Measurements from ENCODE around the gene APP.
A peak's percentile ranks its signal among the peaks of the same experiment; 100 is the strongest.

APP gene

DNA sequence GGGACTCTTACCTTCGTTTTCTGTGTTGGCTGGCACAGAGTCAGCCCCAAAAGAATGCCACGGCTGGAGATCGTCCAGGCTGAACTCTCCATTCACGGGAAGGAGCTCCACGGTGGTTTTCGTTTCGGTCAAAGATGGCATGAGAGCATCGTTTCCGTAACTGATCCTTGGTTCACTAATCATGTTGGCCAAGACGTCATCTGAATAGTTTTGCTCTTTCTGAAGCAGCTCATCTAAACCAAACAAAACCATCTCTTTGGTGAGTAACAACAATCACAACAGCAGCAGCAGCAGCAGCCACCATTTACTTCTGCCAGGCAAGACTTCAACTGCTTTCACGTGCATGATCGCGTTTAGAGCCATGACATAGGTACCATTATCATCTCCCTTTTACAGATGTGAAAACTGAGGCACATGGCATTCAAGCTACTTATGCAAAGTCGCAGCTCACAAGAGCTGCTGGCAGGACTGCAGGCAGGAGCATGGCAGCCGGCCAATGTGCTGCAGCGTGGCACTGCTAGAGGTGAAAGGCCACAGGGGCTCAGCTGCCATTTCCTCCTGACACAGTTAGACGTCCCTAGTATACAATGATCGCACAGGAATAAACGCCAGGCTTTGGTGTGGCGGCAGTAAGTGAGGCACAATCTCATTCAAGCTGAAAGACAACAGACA lies 258.7 kb downstream of the APP start:
- DNase-seq, result peak; percentile 67
- H3K27me3 ChIP-seq, result no peaks in the 10 kb centered on the region
- H3K36me3 ChIP-seq, result peaks cover 11% of the 10 kb centered on the region
- no peaks in the 10 kb centered on the region; the same call in 1 of the 2 replicates for H3K9me3 ChIP-seq
- TF ChIP-seq, protein P1, sequence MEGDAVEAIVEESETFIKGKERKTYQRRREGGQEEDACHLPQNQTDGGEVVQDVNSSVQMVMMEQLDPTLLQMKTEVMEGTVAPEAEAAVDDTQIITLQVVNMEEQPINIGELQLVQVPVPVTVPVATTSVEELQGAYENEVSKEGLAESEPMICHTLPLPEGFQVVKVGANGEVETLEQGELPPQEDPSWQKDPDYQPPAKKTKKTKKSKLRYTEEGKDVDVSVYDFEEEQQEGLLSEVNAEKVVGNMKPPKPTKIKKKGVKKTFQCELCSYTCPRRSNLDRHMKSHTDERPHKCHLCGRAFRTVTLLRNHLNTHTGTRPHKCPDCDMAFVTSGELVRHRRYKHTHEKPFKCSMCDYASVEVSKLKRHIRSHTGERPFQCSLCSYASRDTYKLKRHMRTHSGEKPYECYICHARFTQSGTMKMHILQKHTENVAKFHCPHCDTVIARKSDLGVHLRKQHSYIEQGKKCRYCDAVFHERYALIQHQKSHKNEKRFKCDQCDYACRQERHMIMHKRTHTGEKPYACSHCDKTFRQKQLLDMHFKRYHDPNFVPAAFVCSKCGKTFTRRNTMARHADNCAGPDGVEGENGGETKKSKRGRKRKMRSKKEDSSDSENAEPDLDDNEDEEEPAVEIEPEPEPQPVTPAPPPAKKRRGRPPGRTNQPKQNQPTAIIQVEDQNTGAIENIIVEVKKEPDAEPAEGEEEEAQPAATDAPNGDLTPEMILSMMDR (IDR thresholded peaks at IDR 0.05; ENCODE audit: low read depth, low read length), result no peak
- H3K4me1 ChIP-seq, result peaks cover 34% of the 10 kb centered on the region
- H3K4me3 ChIP-seq (ENCODE audit: low read depth, low read length), result no peak overlapping the region

DNA sequence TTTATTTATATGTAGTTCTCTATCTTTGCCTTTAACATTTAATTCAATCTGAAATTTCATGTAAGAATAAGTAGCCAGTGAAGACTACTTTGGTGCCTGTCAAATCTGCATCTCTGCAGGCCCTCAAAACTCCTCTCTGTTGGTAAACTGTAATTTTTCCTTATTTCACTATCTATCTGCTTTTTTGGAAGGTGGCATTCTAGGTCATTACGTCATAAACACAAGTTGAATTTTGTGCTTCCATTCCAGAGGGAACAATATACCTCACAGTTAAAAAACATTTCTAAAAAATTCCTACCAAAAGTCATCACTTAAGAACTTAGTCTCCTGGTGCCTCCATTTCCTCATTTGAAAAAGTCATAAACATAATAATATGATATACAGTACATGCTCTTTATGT lies 259.8 kb downstream of the APP start:
- Histone ChIP-seq H3K4me1 (peaks cover 35% of the 10 kb centered on the region), H3K4me3 (ENCODE audit: low read depth, low read length) (no peak overlapping the region), H3K9me3 (no peaks in the 10 kb centered on the region; the same call in 1 of the 2 replicates), H3K27me3 (no peaks in the 10 kb centered on the region), H3K36me3 (peaks cover 11% of the 10 kb centered on the region)
- TF ChIP-seq, protein P1 (IDR thresholded peaks at IDR 0.05; ENCODE audit: low read depth, low read length), result no peak
- DNase-seq, result no peak

DNA sequence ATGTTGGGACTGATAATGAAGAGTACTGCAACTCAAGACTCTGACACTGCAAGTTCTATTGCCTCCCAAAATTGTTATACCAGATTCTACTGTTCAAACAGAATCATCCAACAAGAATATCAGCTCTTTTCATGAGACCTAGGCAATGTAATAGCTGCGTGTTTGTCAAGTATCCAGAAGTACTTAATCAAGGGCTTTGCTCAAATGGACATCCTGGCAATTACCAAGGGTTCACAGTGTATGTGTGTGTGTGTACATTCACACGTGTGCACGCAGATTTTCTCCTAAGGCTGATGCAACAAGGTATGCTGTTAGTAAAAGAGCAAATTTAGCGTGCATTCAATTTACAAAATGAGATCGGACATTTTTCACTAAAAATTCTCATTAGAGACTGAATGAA lies 261.2 kb downstream of the APP start:
- Histone ChIP-seq H3K4me3 (ENCODE audit: low read depth, low read length) (no peak overlapping the region), H3K9me3 (no peaks in the 10 kb centered on the region; the same call in 1 of the 2 replicates), H3K27me3 (no peaks in the 10 kb centered on the region), H3K4me1 (peaks cover 38% of the 10 kb centered on the region), H3K36me3 (peaks cover 18% of the 10 kb centered on the region)
- TF ChIP-seq, protein P1 (IDR thresholded peaks at IDR 0.05; ENCODE audit: low read depth, low read length), result no peak
- no peak for DNase-seq

DNA sequence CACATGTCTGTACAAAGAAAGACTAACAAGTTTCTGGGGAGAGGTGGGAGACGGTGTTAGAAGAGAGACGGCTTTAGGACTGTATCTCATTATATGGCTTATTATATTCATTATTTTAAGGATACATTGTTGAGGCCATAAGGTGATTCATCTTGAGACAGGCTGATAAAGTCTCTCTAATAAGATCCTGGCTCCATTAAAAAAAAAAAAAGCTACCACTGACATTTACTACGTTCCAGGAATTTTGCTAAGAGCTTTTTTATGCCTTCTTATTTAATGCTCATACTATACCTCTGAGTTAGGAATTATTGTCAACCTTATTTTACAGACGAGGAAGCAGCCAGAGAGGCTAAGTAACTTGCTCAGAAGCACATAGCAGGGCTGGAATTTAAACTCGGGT lies 262.1 kb downstream of the APP start:
- TF ChIP-seq, protein P1 (IDR thresholded peaks at IDR 0.05; ENCODE audit: low read depth, low read length), result no peak
- DNase-seq, result no peak
- Histone ChIP-seq H3K36me3 (peaks cover 24% of the 10 kb centered on the region), H3K27me3 (no peaks in the 10 kb centered on the region), H3K4me1 (peaks cover 31% of the 10 kb centered on the region), H3K9me3 (no peaks in the 10 kb centered on the region; the same call in 1 of the 2 replicates), H3K4me3 (ENCODE audit: low read depth, low read length) (no peak overlapping the region)

DNA sequence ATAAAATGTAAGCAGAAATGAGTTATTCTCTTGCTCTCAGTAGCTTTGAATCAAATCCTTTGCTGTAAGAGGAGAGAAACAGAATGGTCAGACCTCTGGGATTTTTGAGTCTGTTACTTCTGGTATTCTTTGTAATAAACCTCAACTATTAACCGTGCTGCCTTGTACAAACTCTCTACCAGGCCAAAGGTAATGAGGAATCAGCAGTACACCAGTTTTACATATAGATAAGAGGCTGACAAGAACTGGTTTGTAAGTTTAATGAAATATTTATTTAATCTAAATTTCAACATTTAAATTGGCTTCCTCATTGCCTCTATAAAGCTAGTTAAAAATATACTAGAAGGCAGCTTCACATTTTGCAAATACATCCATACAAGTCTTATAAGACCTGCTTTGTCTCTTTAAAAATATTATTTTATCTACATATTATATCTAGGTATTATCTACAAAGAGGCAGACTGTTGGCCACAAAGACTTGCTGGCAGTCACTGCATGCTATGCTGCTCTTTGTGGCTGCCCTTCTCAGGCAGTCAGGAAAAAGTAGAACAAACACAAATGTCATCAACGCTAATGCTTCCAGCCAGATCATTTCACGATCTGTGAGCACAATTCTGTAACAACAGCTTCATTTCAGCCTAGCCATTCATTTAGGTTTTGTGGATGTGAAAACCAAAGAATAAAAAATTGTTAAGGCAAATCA lies 262.8 kb downstream of the APP start:
- DNase-seq, result no peak
- TF ChIP-seq, protein P1 (IDR thresholded peaks at IDR 0.05; ENCODE audit: low read depth, low read length), result no peak
- H3K36me3 ChIP-seq, result peaks cover 24% of the 10 kb centered on the region

DNA sequence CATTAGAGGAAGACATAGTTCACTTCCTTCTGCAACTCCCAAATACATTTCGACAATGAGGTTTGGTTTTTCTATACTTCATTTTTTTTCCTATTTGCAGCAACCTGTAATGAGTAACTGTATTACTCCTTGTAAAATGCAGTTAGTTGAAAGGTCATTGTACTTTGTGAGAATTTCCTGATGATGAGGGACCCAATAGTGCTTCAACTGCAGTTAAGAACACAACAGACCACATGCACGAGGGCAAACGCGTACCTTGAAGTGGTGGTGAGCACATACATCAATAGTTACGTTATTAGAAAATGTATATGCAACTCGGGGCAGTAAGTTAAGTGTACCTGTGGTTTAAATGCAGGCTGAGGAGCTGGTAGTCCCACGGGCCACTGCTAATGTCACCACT lies 264.0 kb downstream of the APP start:
- TF ChIP-seq, protein P1 (IDR thresholded peaks at IDR 0.05; ENCODE audit: low read depth, low read length), result no peak
- Histone ChIP-seq H3K9me3 (no peaks in the 10 kb centered on the region), H3K4me3 (ENCODE audit: low read depth, low read length) (no peak overlapping the region), H3K36me3 (peaks cover 24% of the 10 kb centered on the region), H3K4me1 (peaks cover 14% of the 10 kb centered on the region), H3K27me3 (no peaks in the 10 kb centered on the region)
- DNase-seq, result no peak

More for the DNA sequence above, 262.8 kb downstream of the APP start:
- H3K27me3 ChIP-seq, result no peaks in the 10 kb centered on the region
- no peaks in the 10 kb centered on the region; the same call in 1 of the 2 replicates for H3K9me3 ChIP-seq
- H3K4me3 ChIP-seq (ENCODE audit: low read depth, low read length), result no peak overlapping the region
- H3K4me1 ChIP-seq, result peaks cover 23% of the 10 kb centered on the region
